Keratinocyte (primary cell): ENCODE data around the gene CNTNAP5. TPM values are rescaled to one million over a fixed set of nuclear protein-coding genes. Genes with fewer than 3 reads are reported as not detected.

Source experiments
- DNase-seq: peaks from one replicate; pipeline ENCODE4 v3.0.0-alpha.2; 2011; ENCODE audit warnings: low read depth, missing footprints, low spot score
- FAIRE-seq: peaks from 2 replicates; lab custom pipeline; 2011; peaks lifted over from hg19 to GRCh38; lab: Jason Lieb, UNC
- H2AFZ ChIP-seq: 2 replicates; pipeline ENCODE4 v1.6.0; 2012; ENCODE audit warnings: low read length, control low read depth, inconsistent platforms; ENCODE audit not compliant: control insufficient read depth
- H3K27ac ChIP-seq: 2 replicates; pipeline ENCODE4 v1.5.1; 2011; ENCODE audit warnings: low read length; ENCODE audit not compliant: control insufficient read depth, insufficient read depth
- H3K27me3 ChIP-seq: 3 replicates; pipeline ENCODE4 v1.6.0; 2011; ENCODE audit warnings: low read length; ENCODE audit not compliant: control insufficient read depth, insufficient read depth; ENCODE audit errors: extremely low read depth
- H3K36me3 ChIP-seq, 2 experiments: 2 replicates in 1 of 2; 3 replicates in 1 of 2; pipeline ENCODE4 v1.5.1; 2011; ENCODE audit warnings: low read length in 2 of 2, mild to moderate bottlenecking in 1 of 2; ENCODE audit not compliant: control insufficient read depth in 2 of 2, insufficient read depth in 2 of 2; ENCODE audit errors: extremely low read depth in 1 of 2
- H3K4me1 ChIP-seq: 3 replicates; pipeline ENCODE4 v1.5.1; 2011; ENCODE audit warnings: low read length; ENCODE audit not compliant: control insufficient read depth, insufficient read depth; ENCODE audit errors: extremely low read depth
- H3K4me2 ChIP-seq: 3 replicates; pipeline ENCODE4 v1.6.0; 2011; ENCODE audit warnings: low read depth, low read length; ENCODE audit not compliant: control insufficient read depth, insufficient read depth; ENCODE audit errors: extremely low read depth
- H3K4me3 ChIP-seq, 3 experiments: fragments of 200-600 bp in 1 of 3; sonication (generic) in 1 of 3; 2 replicates in 2 of 3; 3 replicates in 1 of 3; pipeline ENCODE4 v1.5.1; 2011 to 2016; ENCODE audit warnings: low read length in 3 of 3, mild to moderate bottlenecking in 3 of 3, control low read depth in 2 of 3, inconsistent platforms in 1 of 3, low read depth in 1 of 3, mixed read lengths in 1 of 3, mixed run types in 1 of 3, moderate library complexity in 1 of 3; ENCODE audit not compliant: control insufficient read depth in 2 of 3, insufficient read depth in 2 of 3; ENCODE audit errors: extremely low read depth in 1 of 3
- H3K79me2 ChIP-seq: 2 replicates; pipeline ENCODE4 v1.6.0; 2012; ENCODE audit warnings: low read length; ENCODE audit not compliant: control insufficient read depth, insufficient read depth
- H3K9ac ChIP-seq: 3 replicates; pipeline ENCODE4 v1.6.0; 2011; ENCODE audit warnings: low read length; ENCODE audit not compliant: control insufficient read depth, insufficient read depth; ENCODE audit errors: extremely low read depth
- H3K9me1 ChIP-seq: 3 replicates; pipeline ENCODE4 v1.6.0; 2011; ENCODE audit warnings: low read length; ENCODE audit not compliant: control insufficient read depth, insufficient read depth; ENCODE audit errors: extremely low read depth
- H3K9me3 ChIP-seq: 2 replicates; pipeline ENCODE4 v1.5.1; 2012; ENCODE audit warnings: low read depth, low read length; ENCODE audit not compliant: control insufficient read depth
- H4K20me1 ChIP-seq: 3 replicates; pipeline ENCODE4 v1.6.0; 2011; ENCODE audit warnings: low read length; ENCODE audit not compliant: control insufficient read depth, insufficient read depth; ENCODE audit errors: extremely low read depth
- EZH2 ChIP-seq: IDR thresholded peaks from one replicate; pipeline ENCODE4 v1.6.1; 2012; ENCODE audit warnings: inconsistent platforms, mild to moderate bottlenecking, low read length, moderate library complexity
- dilution Hi-C: fragments of 300-500 bp; cut with MboI; formaldehyde crosslinking; loops from one replicate; pipeline ENCODE4 v1.7.0; 2020; ENCODE audit warnings: low sequenced_read_pairs; ENCODE audit not compliant: extremely low pct_ligation_motif_present
- polyA plus RNA-seq, 5 experiments: library from polyadenylated mRNA; depleted of rRNA in 3 of 5; stranded (reverse) in 3 of 5; stranded (forward) in 1 of 5; unstranded in 1 of 5; fragments of >200 nt; gene quantifications; 1 replicate in 1 of 5; 2 replicates in 3 of 5; 3 replicates in 1 of 5; pipeline versions ENCODE4 v1.2.1 to v1.2.3, GENCODE V29; 2011 to 2012; ENCODE audit warnings: missing spikeins in 2 of 5, low read depth in 1 of 5, low replicate concordance in 1 of 5
- TF ChIP-seq, protein P1 (sequence below), 3 experiments: IDR thresholded peaks in 1 of 3; conservative IDR thresholded peaks in 1 of 3; optimal IDR thresholded peaks in 1 of 3; 2 replicates in 2 of 3; 3 replicates in 1 of 3; pipeline versions ENCODE3 to v1.5.1; 2011; ENCODE audit warnings: low read length in 3 of 3, mild to moderate bottlenecking in 3 of 3, moderate library complexity in 2 of 3, control low read depth in 1 of 3, inconsistent platforms in 1 of 3; ENCODE audit not compliant: insufficient read depth in 2 of 3; ENCODE audit errors: extremely low read depth in 1 of 3

Gene CNTNAP5
- polyA plus RNA-seq, 1 donor (not counting 4 experiments of a cell fraction or from before 2014, with no cell fraction given) = not detected

DNA sequence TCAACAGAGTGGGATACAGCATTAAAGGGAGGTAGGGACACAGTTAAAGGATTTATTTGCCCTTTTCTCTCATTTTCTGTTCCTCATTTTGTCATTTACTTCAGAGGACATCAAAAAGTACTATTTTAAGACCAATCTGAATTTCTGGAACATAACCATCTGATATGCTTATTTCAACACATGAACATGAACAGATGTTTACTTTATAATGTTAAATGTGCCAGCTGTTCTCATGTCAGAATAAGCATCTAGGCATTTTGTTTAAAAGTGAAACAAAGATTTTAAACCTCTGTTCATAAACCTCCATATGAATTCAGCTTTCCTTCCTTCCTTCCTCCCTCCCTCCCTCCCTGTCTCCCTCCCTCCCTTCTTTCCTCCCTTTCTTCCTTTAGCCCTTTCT is 677.7 kb downstream of the CNTNAP5 start:
- no peaks in the 10 kb centered on the region for H3K9me1 ChIP-seq
- H4K20me1 ChIP-seq = no peaks in the 10 kb centered on the region
- FAIRE-seq = no peak
- no peak overlapping the region for H2AFZ ChIP-seq
- H3K36me3 ChIP-seq = no peaks in the 10 kb centered on the region
- DNase-seq = no peak
- no peak overlapping the region for H3K4me2 ChIP-seq
- no peak for TF ChIP-seq EZH2
- TF ChIP-seq, protein P1, sequence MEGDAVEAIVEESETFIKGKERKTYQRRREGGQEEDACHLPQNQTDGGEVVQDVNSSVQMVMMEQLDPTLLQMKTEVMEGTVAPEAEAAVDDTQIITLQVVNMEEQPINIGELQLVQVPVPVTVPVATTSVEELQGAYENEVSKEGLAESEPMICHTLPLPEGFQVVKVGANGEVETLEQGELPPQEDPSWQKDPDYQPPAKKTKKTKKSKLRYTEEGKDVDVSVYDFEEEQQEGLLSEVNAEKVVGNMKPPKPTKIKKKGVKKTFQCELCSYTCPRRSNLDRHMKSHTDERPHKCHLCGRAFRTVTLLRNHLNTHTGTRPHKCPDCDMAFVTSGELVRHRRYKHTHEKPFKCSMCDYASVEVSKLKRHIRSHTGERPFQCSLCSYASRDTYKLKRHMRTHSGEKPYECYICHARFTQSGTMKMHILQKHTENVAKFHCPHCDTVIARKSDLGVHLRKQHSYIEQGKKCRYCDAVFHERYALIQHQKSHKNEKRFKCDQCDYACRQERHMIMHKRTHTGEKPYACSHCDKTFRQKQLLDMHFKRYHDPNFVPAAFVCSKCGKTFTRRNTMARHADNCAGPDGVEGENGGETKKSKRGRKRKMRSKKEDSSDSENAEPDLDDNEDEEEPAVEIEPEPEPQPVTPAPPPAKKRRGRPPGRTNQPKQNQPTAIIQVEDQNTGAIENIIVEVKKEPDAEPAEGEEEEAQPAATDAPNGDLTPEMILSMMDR (optimal IDR thresholded peaks at IDR 0.05 in 1 of 3, IDR thresholded peaks at IDR 0.05 in 1 of 3, conservative IDR thresholded peaks at IDR 0.05 in 1 of 3; ENCODE audit: extremely low read depth in 1 of 3, insufficient read depth in 2 of 3, low read length in 3 of 3) = no peak
- H3K4me1 ChIP-seq = no peaks in the 10 kb centered on the region
- peaks cover 5% of the 10 kb centered on the region for H3K9me3 ChIP-seq
- no peak overlapping the region for H3K4me3 ChIP-seq
- H3K79me2 ChIP-seq = no peaks in the 10 kb centered on the region
- no peaks in the 10 kb centered on the region for H3K27me3 ChIP-seq
- H3K9ac ChIP-seq = no peak overlapping the region
- H3K27ac ChIP-seq = no peak overlapping the region
- dilution Hi-C loops = no loop called here

GRCh38 chr2:124704071-124704925 is 679.2 kb downstream of the CNTNAP5 start:
- no peak overlapping the region for H3K27ac ChIP-seq
- no peaks in the 10 kb centered on the region for H4K20me1 ChIP-seq
- H3K79me2 ChIP-seq = no peaks in the 10 kb centered on the region
- no peak overlapping the region for H3K9ac ChIP-seq
- peaks cover 5% of the 10 kb centered on the region for H3K9me3 ChIP-seq
- no peaks in the 10 kb centered on the region for H3K9me1 ChIP-seq
- FAIRE-seq (no peak), DNase-seq (no peak)
- no peak for TF ChIP-seq EZH2
- TF ChIP-seq, protein P1 (optimal IDR thresholded peaks at IDR 0.05 in 1 of 3, IDR thresholded peaks at IDR 0.05 in 1 of 3, conservative IDR thresholded peaks at IDR 0.05 in 1 of 3; ENCODE audit: extremely low read depth in 1 of 3, insufficient read depth in 2 of 3, low read length in 3 of 3) = no peak
- no peak overlapping the region for H3K4me2 ChIP-seq
- no peak overlapping the region for H2AFZ ChIP-seq
- dilution Hi-C loops = no loop called here
- H3K4me3 ChIP-seq = no peak overlapping the region
- no peaks in the 10 kb centered on the region for H3K27me3 ChIP-seq
- H3K36me3 ChIP-seq = no peaks in the 10 kb centered on the region
- H3K4me1 ChIP-seq = no peaks in the 10 kb centered on the region
